ENCODE measurements around the gene TEX13B. TPM values are rescaled to one million over a fixed set of nuclear protein-coding genes. Genes with fewer than 3 reads are reported as not detected.
"Not testable (repeated sequence)": the region's sequence is repeated elsewhere in the genome, so short reads cannot be mapped to it uniquely, and the experiment has no call there.

TEX13B gene
- total RNA-seq, 2 experiments from 2014 or later = not detected

DNA sequence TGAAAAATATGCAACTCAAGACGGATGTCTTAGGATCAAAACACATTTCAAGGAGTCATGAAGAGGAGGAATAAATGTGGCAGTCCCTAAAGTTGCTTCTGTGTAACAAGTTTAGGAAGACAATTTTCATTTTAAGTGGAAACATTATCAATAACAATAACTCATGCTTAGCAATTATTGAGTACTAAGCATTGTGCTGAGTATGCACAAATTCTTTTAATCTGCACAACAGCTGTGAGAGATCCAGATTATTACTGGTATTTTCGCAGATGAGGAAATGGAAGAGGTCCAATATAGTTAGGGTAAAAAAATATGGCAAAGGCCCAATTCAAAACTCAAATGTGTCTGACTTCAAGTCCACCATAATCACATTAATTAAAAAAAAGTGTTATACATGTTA lies 2.9 kb upstream of the TEX13B start:
- Mint-ChIP-seq H3K27ac (no peak overlapping the region), H3K4me1 (no peaks in the 10 kb centered on the region), H3K9me3 (no peaks in the 10 kb centered on the region), H3K36me3 (ENCODE audit: low read depth) (no peaks in the 10 kb centered on the region), H3K4me3 (no peak overlapping the region), H3K27me3 (no peaks in the 10 kb centered on the region)
- ChIA-PET CTCF (no interaction called here), POLR2A (no interaction called here)
- no peak for DNase-seq

DNA sequence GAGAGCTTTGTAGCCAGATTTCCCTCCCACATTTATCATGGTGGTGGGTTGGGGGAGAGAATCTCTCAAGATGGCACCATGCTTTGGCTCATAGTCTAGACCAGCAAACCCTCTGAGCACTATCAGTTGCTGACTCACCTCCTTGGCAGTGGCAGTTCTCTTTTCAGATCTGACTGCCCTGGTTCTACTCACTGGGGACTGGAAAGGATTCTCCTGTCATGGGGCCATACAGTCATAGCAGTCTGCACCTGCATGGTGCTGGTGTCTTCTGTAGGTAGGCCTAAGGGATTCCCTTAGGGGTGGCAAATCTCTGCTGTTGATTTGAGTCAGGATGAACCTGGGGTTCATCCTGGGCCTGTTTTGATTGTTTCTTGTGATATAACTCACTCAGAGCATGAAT lies 2.6 kb downstream of the TEX13B start:
- Mint-ChIP-seq H3K27ac (no peak overlapping the region), H3K4me3 (no peak overlapping the region), H3K36me3 (ENCODE audit: low read depth) (no peaks in the 10 kb centered on the region), H3K4me1 (peaks cover 2% of the 10 kb centered on the region), H3K27me3 (no peaks in the 10 kb centered on the region), H3K9me3 (no peaks in the 10 kb centered on the region)
- ChIA-PET CTCF (no interaction called here), POLR2A (no interaction called here)
- no peak for DNase-seq

DNA sequence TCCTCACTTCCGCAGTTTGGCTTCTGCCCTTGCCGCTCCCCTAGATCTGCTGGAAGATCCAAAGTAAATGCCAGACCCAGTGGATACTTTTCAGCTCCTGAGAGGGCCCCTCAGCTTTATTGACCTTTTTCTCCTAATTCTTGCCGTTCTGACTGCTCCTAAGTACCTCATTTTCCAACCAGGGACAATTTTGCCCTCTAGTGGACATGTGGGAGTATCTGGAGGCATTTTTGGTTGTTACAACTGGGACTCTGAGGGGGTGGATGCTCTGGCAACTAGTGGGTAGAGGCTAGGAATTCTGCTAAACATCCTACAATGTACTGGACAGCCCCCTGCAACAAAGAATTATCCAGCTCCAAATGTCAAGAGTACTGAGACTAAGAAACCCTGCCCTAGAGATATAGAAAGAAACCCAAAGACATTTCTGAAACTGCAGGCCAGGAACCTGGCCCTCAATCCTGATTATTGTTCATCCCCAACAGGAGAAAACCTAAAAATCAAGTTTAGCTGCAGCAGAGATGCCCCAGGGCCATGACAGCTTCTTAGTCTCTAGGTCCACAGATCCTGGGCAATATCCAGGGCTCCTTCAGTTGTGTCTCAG lies 3.4 kb downstream of the TEX13B start:
- ChIA-PET CTCF (no interaction called here), POLR2A (no interaction called here)
- peak; percentile 7 for DNase-seq
- Mint-ChIP-seq H3K27me3 (no peaks in the 10 kb centered on the region), H3K27ac (no peak overlapping the region), H3K9me3 (no peaks in the 10 kb centered on the region), H3K4me1 (peaks cover 2% of the 10 kb centered on the region), H3K4me3 (no peak overlapping the region), H3K36me3 (ENCODE audit: low read depth) (no peaks in the 10 kb centered on the region)

DNA sequence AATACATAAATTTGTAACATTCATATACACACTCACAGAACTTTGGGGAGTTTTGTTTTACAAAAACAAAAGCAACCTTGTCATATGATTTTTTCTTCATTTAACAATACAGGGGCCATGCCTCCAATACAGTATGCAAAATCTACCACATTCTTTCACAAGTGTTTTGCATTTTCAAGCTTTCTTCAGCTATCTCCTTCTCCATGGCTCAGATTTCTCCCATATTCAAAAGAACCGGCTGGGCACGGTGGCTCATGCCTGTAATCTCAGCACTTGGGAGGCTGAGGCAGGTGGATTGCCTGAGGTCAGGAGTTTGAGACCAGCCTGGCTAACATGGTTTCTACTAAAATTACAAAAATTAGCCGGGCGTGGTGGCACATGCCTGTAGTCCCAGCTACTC lies 4.1 kb downstream of the TEX13B start:
- H3K27ac Mint-ChIP-seq = no peak overlapping the region
- no peaks in the 10 kb centered on the region for H3K27me3 Mint-ChIP-seq
- CTCF ChIA-PET = no interaction called here
- POLR2A ChIA-PET = no interaction called here
- no peaks in the 10 kb centered on the region for H3K36me3 Mint-ChIP-seq (ENCODE audit: low read depth)
- DNase-seq = no peak
- no peaks in the 10 kb centered on the region for H3K9me3 Mint-ChIP-seq
- H3K4me3 Mint-ChIP-seq = no peak overlapping the region
- H3K4me1 Mint-ChIP-seq = peaks cover 2% of the 10 kb centered on the region

DNA sequence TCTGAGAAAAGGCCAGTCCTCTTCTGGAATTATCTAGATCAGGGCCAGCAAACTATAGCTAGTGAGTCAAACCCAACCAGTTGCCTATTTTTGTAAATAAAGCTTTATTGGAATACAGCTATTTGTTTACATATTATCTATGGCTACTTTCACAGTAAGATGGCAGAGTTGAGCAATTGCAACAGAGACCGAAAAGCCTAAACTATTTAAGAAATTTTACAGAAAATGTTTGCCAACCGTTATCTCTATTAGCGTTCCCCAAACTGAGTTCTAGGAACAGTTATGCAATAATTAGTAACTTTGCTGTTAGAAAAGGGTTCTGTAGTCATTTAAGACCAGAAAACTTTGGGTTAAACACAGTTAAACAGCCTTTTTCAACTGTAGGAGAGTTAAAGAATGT lies 10.5 kb downstream of the TEX13B start:
- no peak for DNase-seq
- no peak overlapping the region for H3K27ac Mint-ChIP-seq
- CTCF ChIA-PET = interaction anchor here (0.7 kb wide), 1 partner anchor 31 kb away, joined by 3 read pairs; no protein-coding TSS in a partner anchor
- no peaks in the 10 kb centered on the region for H3K9me3 Mint-ChIP-seq
- H3K36me3 Mint-ChIP-seq (ENCODE audit: low read depth) = no peaks in the 10 kb centered on the region
- no peak overlapping the region for H3K4me3 Mint-ChIP-seq
- POLR2A ChIA-PET = no interaction called here
- no peaks in the 10 kb centered on the region for H3K27me3 Mint-ChIP-seq
- H3K4me1 Mint-ChIP-seq = no peaks in the 10 kb centered on the region

DNA sequence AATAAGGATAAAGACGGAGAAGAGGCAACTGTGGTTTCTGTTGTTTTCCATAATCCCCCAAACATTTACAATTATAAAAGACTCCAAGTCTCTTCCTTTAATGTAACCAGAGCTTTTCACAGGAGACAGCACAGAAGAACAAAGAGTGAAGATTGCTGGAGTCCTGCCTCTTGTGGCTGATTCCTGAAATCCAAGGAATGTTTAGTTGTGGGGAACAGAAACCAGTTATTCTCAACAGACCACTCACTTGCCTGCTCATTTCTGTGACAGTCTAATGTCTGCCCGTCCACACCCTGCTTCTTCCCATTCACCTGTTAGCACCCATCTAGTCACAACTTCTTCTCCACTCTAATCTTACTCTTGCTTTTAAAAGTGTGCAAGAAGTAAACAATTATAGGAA lies 12.1 kb downstream of the TEX13B start:
- Mint-ChIP-seq H3K36me3 (ENCODE audit: low read depth) (no peaks in the 10 kb centered on the region), H3K9me3 (no peaks in the 10 kb centered on the region), H3K4me3 (no peak overlapping the region), H3K27ac (no peak overlapping the region), H3K4me1 (no peaks in the 10 kb centered on the region), H3K27me3 (no peaks in the 10 kb centered on the region)
- DNase-seq = no peak
- ChIA-PET POLR2A (no interaction called here), CTCF (interaction anchor here (1.3 kb wide), 1 partner anchor 50 kb away, joined by 3 read pairs; no protein-coding TSS in a partner anchor)

DNA sequence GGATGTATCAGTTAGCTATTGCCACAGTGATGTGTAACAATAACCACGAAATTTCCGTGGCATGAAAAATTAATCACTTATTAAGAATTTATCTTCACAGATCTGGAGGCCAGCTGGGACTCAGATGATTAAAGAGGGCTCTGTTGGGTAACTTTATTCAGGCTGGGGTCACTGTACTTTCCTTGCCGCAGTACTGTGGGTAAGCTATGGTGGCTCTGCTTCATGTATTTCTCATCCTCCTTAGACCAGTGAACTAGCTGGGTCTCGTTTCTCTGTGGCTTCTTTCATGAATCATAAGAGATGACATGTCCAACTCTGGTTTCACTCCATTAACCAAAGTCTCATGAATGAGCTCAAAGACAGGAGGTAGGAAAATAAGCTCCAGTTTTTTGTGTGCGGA lies 13.5 kb downstream of the TEX13B start:
- DNase-seq = no peak
- Mint-ChIP-seq H3K9me3 (no peaks in the 10 kb centered on the region), H3K4me1 (no peaks in the 10 kb centered on the region), H3K36me3 (ENCODE audit: low read depth) (no peaks in the 10 kb centered on the region), H3K4me3 (no peak overlapping the region), H3K27me3 (no peaks in the 10 kb centered on the region), H3K27ac (no peak overlapping the region)
- POLR2A ChIA-PET = no interaction called here
- CTCF ChIA-PET = no interaction called here

DNA sequence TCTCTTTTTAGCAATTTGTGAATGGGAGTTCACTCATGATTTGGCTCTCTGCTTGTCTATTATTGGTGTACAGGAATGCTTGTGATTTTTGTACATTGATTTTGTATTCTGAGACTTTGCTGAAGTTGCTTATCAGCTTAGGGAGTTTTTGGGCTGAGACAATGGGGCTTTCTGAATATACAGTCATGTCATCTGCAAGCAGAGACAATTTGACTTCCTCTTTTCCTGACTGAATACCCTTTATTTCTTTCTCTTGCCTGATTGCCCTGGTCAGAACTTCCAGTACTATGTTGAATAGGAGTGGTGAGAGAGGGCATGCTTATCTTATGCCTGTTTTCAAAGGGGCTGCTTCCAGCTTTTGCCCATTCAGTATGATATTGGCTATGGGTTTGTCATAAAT lies 26.8 kb downstream of the TEX13B start:
- H3K27me3 Mint-ChIP-seq; H3K9me3 Mint-ChIP-seq; H3K4me3 Mint-ChIP-seq; H3K4me1 Mint-ChIP-seq; H3K27ac Mint-ChIP-seq; CTCF ChIA-PET; H3K36me3 Mint-ChIP-seq (ENCODE audit: low read depth); DNase-seq; POLR2A ChIA-PET: not testable (repeated sequence)

DNA sequence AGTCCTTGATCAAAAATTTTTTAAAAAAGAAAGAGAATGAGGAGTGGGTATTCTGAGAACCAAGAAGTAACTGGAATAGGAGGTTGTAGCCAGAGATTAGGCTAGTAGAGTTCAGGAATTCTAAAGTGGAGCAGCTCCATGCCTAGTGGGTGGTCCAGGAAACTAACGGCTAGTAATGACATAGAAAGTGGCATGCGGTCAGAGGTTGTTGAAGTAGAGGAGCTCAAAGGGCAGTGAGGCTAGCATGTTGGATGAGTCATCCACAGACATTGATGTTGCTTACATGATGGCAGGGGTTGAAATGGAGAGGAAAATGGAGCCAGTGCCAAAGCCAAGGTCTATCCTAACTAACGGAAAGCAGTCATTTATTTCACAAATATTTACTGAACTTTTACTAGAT lies 42.1 kb downstream of the TEX13B start:
- Mint-ChIP-seq H3K4me3 (no peak overlapping the region), H3K9me3 (no peaks in the 10 kb centered on the region), H3K27ac (no peak overlapping the region), H3K27me3 (peaks cover 4% of the 10 kb centered on the region), H3K36me3 (ENCODE audit: low read depth) (peaks cover 2% of the 10 kb centered on the region), H3K4me1 (no peaks in the 10 kb centered on the region)
- CTCF ChIA-PET = no interaction called here
- no peak for DNase-seq
- POLR2A ChIA-PET = no interaction called here

DNA sequence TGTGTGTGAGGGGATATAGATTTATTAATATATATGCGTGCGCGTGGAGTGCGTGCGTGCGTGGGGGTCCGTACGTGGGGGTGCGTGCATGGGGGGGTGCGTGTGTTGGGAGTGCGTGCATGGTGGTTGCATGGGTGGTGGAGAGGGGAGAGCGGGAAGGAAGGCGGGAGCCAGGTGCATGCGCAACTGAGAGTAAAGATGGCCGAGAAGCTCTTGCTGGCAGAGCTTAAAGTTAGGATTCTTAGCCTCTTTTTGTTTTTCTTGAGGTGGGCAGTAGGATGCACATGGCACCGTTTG lies 45.8 kb downstream of the TEX13B start:
- Mint-ChIP-seq H3K27ac (no peak overlapping the region), H3K36me3 (ENCODE audit: low read depth) (peaks cover 2% of the 10 kb centered on the region), H3K4me3 (no peak overlapping the region), H3K27me3 (peaks cover 7% of the 10 kb centered on the region), H3K4me1 (no peaks in the 10 kb centered on the region), H3K9me3 (no peaks in the 10 kb centered on the region)
- CTCF ChIA-PET = no interaction called here
- DNase-seq = no peak
- POLR2A ChIA-PET = no interaction called here

DNA sequence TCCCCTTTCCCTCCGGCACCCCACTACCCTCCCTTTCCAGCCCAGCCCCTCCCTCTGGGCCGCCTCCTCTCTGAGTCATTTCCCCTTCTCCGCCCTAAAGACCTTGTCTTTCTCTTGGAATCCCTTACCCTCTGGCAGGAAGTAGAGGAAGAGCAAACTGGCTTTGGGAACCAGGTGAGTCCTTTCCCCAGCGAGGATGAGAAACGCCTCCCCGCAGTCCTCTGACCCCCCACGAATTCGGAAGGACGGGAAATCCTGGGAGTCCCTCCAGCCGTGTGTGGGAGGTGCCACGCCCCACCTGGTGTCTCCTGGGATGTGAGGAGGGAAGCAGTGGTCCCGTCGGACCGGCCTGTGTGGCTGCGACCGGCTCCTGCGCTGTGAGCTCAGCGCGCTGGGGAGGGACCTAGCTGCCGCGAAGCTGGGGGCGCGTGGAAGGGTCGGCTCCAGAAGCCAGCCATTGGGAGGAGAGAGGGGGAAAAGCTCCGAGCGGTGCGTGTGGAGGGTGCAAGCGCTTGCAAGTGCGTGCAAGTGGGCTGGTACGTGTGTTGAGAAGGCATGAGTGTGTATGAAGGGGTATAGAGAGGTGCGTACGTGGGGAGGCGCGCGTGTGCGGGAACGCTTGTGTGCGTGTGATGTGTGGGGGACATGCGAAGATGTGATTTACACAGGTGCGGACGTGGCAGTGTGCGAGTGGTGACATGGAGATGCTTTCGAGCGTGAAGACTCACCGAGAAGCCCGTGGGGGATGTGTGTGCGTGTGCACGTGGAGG lies 46.3 kb downstream of the TEX13B start:
- H3K27ac Mint-ChIP-seq = no peak overlapping the region
- H3K9me3 Mint-ChIP-seq = no peaks in the 10 kb centered on the region
- peaks cover 2% of the 10 kb centered on the region for H3K36me3 Mint-ChIP-seq (ENCODE audit: low read depth)
- no peak overlapping the region for H3K4me3 Mint-ChIP-seq
- H3K4me1 Mint-ChIP-seq = no peaks in the 10 kb centered on the region
- POLR2A ChIA-PET = no interaction called here
- H3K27me3 Mint-ChIP-seq = peaks cover 7% of the 10 kb centered on the region
- DNase-seq = no peak
- CTCF ChIA-PET = no interaction called here

DNA sequence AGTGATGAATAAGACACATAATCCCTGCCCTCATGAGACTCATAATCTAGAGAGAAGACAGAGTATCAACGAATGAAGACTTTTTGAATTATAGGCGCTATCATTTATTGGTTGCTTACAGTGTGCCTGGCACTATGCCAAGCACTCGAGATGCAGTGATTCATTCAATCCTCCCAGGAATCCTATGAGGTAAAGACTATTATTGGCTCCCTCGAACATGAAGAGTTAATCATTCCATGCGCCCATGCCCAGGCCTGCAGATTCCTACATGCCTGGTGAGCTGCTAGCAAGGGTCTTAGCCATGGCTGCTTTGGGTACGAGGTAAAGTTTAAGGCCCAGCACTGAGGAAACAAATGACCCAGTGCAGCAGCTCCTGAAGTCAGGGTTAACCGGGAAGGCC lies 47.0 kb downstream of the TEX13B start:
- Mint-ChIP-seq H3K4me3 (no peak overlapping the region), H3K9me3 (no peaks in the 10 kb centered on the region), H3K27me3 (peaks cover 7% of the 10 kb centered on the region), H3K27ac (no peak overlapping the region), H3K36me3 (ENCODE audit: low read depth) (peaks cover 2% of the 10 kb centered on the region), H3K4me1 (no peaks in the 10 kb centered on the region)
- DNase-seq = no peak
- ChIA-PET CTCF (no interaction called here), POLR2A (no interaction called here)

DNA sequence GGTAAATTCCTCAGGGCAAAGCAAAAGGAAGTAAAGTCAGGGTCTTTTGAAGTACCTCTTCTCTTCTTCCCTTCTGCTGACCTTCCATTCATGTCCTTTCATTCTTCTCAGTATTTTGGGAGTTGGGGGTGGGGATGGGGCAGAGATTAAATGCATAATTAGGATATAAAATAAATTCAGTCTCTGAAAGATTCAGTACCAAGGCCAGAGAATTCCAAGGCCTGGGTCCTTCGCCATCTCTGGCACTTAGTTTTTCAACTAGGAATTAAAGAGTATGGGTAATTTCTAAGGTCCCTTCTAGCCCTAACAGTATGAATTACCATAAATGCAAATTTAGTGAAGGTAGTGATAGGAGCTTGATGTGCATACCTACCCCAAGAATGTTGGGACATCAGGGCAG lies 47.9 kb downstream of the TEX13B start:
- Mint-ChIP-seq H3K4me1 (no peaks in the 10 kb centered on the region), H3K36me3 (ENCODE audit: low read depth) (peaks cover 2% of the 10 kb centered on the region), H3K27me3 (peaks cover 7% of the 10 kb centered on the region), H3K9me3 (no peaks in the 10 kb centered on the region), H3K4me3 (no peak overlapping the region), H3K27ac (no peak overlapping the region)
- ChIA-PET POLR2A (no interaction called here), CTCF (no interaction called here)
- no peak for DNase-seq
